Sciatic nerve (tissue), 2 donors: ENCODE results near the gene OR6V1. TPM values are rescaled to one million over a fixed set of nuclear protein-coding genes. Genes with fewer than 3 reads are reported as not detected.

Source experiments
- ATAC-seq: fragments of 200-7000 bp; cut with Tn5 transposase; one replicate; pipeline ENCODE4 v1.9.1; 2020; ENCODE audit warnings: mild to moderate bottlenecking, moderate library complexity
- DNase-seq: peaks from one replicate; pipeline ENCODE4 v3.0.0-alpha.2; 2020; ENCODE audit warnings: low spot score
- intact Hi-C: fragments of 100-400 bp; cut with DNase I; formaldehyde crosslinking; loops from one replicate; pipeline ENCODE4 v1.14.2; 2022
- total RNA-seq: library from RNA; stranded (reverse); fragmentation: NEBNext Ultra II Directional; extraction: Animal tissue kit (Norgen Biotek cat#: 25700); gene quantifications from one replicate; pipeline ENCODE4 v1.2.1, GENCODE V29; 2021
- donor health status: DM: no; HTN: no; CAD: no.
- donor health status: DM: no; HTN: no; CAD: no.

OR6V1 gene
- not detected for total RNA-seq

GRCh38 chr7:143052041-143052440 lies at the start of gene OR6V1:
Gene OR6V1, plus strand, starts transcription at chr7:143052341. Its CDS starts 0 bp downstream, at chr7:143052341.
- ATAC-seq (no peak), DNase-seq (no peak)
- intact Hi-C loops, result no loop called here

- DNase-seq, result no peak
- intact Hi-C loops, result no loop called here
- ATAC-seq, result no peak
Measured at GRCh38 chr7:143002898-143003297, 49.2 kb upstream of the OR6V1 start.

GRCh38 chr7:143003393-143004051 lies 48.6 kb upstream of the OR6V1 start:
- intact Hi-C loops, result no loop called here
- ATAC-seq (peak; percentile 64), DNase-seq (no peak)

- ATAC-seq (no peak), DNase-seq (no peak)
- intact Hi-C loops, result no loop called here
Measured at GRCh38 chr7:143005632-143006260, 46.4 kb upstream of the OR6V1 start.

GRCh38 chr7:143008007-143008901 lies 43.9 kb upstream of the OR6V1 start:
- intact Hi-C loops, result no loop called here
- ATAC-seq (peak; percentile 92), DNase-seq (peak; percentile 90)

GRCh38 chr7:143012001-143012400 lies 40.1 kb upstream of the OR6V1 start:
- no peak for DNase-seq
- intact Hi-C loops, result loop anchor here (5.0 kb wide), 1 partner anchor 205 kb away; no protein-coding TSS in a partner anchor
- no peak for ATAC-seq

GRCh38 chr7:143012409-143012808 lies 39.7 kb upstream of the OR6V1 start:
- intact Hi-C loops, result loop anchor here (5.0 kb wide), 1 partner anchor 205 kb away; no protein-coding TSS in a partner anchor
- no peak for DNase-seq
- ATAC-seq, result no peak

GRCh38 chr7:143013473-143013872 lies 38.7 kb upstream of the OR6V1 start:
- DNase-seq (no peak), ATAC-seq (peak; percentile 8)
- intact Hi-C loops, result loop anchor here (5.0 kb wide), 1 partner anchor 204 kb away; no protein-coding TSS in a partner anchor

GRCh38 chr7:143013893-143014292 lies 38.2 kb upstream of the OR6V1 start:
- intact Hi-C loops, result loop anchor here (5.0 kb wide), 1 partner anchor 203 kb away; no protein-coding TSS in a partner anchor
- no peak for DNase-seq
- peak; percentile 60 for ATAC-seq

- DNase-seq (no peak), ATAC-seq (no peak)
- intact Hi-C loops, result no loop called here
Measured at GRCh38 chr7:143015084-143015483, 37.1 kb upstream of the OR6V1 start.

- DNase-seq, result no peak
- ATAC-seq, result peak; percentile 83
- intact Hi-C loops, result no loop called here
Measured at GRCh38 chr7:143015926-143016490, 36.1 kb upstream of the OR6V1 start.

GRCh38 chr7:143016996-143017395 lies 35.1 kb upstream of the OR6V1 start:
- no peak for ATAC-seq
- intact Hi-C loops, result no loop called here
- DNase-seq, result no peak

- no peak for DNase-seq
- ATAC-seq, result no peak
- intact Hi-C loops, result no loop called here
Measured at GRCh38 chr7:143018931-143019330, 33.2 kb upstream of the OR6V1 start.

- no peak for DNase-seq
- intact Hi-C loops, result no loop called here
- no peak for ATAC-seq
Measured at GRCh38 chr7:143023047-143023446, 29.1 kb upstream of the OR6V1 start.

GRCh38 chr7:143025371-143025770 lies 26.8 kb upstream of the OR6V1 start:
- ATAC-seq, result no peak
- DNase-seq, result no peak
- intact Hi-C loops, result no loop called here

- ATAC-seq (no peak), DNase-seq (no peak)
- intact Hi-C loops, result no loop called here
Measured at GRCh38 chr7:143027032-143027431, 25.1 kb upstream of the OR6V1 start, which contains the start of gene OR9A2. Gene OR9A2, minus strand, starts transcription at chr7:143027132. Its CDS starts 0 bp downstream, at chr7:143027132.

GRCh38 chr7:143027683-143028082 lies 24.5 kb upstream of the OR6V1 start:
- ATAC-seq, result no peak
- no peak for DNase-seq
- intact Hi-C loops, result no loop called here

GRCh38 chr7:143038635-143039034 lies 13.5 kb upstream of the OR6V1 start:
- ATAC-seq, result no peak
- intact Hi-C loops, result no loop called here
- DNase-seq, result no peak

- ATAC-seq (no peak), DNase-seq (no peak)
- intact Hi-C loops, result no loop called here
Measured at GRCh38 chr7:143040209-143040715, 11.9 kb upstream of the OR6V1 start.
